NCI-H345 treated with DMSO at 0.1 percent for 48 hours (cell line): ENCODE measurements around the gene RPS8.
"Not testable (repeated sequence)": the region's sequence is repeated elsewhere in the genome, so short reads cannot be mapped to it uniquely, and the experiment has no call there.

Experiments used
- DNase-seq: peaks from one replicate; lab custom pipeline; 2025; ENCODE audit not compliant: unreplicated experiment; lab: John Stamatoyannopoulos, UW

RPS8 gene

GRCh38 chr1:44802306-44803061 lies 27.1 kb downstream of the RPS8 start:
- no peak for DNase-seq

DNA sequence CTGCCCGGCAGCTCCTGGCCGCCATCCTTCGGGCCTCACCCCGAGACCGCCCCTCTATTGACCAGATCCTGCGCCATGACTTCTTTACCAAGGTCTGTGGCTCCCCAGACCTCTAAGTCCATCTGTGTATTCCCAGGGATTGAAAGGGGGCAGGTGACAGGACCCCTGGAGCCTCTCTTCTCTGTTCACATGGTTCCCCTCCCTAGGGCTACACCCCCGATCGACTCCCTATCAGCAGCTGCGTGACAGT lies 27.6 kb downstream of the RPS8 start:
- DNase-seq = no peak

DNA sequence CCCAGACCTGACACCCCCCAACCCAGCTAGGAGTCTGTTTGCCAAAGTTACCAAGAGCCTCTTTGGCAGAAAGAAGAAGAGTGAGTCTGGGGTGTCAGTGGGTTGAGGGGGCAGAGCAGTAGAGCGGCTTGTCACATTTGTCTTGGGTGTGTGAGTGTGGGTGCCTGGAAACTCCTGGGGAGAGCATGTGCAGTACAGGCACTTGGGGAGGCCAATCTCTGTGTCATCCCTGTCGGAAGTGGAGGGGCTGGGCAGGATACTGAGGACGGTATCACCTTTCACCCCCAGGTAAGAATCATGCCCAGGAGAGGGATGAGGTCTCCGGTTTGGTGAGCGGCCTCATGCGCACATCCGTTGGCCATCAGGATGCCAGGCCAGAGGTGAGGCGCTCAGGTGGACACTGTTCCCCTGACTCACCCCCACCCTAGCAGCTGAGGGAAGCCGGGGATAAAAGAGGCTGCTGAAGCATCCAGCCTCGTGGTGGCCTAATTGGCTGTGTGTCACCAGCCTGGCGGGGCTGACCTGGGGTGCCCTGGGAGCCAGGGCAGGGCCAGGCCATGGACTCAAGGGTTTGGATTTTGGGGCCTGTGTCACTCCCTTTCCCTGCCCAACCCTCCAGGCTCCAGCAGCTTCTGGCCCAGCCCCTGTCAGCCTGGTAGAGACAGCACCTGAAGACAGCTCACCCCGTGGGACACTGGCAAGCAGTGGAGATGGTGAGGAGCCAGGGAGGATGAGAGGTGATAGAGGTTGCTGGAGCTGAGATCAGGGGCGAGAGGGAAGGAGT lies 28.2 kb downstream of the RPS8 start:
- no peak for DNase-seq

- no peak for DNase-seq
Measured at GRCh38 chr1:44805311-44806024, 30.1 kb downstream of the RPS8 start.

DNA sequence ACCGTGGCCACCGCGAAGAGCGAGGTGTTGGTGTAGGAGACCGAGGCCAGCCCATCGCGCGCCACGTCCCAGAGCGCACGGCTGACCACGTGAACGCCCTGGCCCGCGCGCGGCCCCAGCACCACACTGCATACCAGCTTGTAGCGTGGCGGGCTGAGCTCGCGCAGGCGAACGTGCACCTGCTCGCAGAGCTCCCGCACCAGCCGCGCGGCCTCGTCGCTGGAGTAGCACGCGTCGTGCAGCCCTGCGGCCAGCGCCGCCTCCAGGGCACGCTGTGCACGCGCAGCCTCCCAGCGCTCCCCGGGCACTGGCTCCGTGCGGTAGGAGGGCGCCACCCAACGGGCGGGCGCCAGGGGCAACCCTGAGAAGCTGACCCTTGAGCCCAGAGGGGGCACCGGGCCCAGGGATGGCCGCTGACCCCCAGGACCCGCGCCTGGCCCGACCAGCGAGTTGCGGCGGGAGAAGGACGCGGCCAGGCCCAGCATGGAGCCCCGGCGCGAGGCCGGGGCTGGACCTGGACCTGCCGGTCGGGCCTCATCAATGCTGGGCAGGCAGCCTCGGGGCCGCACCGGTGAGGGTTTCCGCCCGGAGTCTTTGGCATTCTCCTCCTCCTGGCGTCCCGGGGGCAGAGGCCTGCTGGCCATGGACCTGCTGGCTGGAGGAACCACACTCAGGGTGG lies 30.8 kb downstream of the RPS8 start:
- no peak for DNase-seq

GRCh38 chr1:44806704-44807363 lies 31.5 kb downstream of the RPS8 start, which contains the start of gene DYNLT4:
DYNLT4 (minus strand) TSS chr1:44807351; CDS start chr1:44806668, 683 bp downstream.
- no peak for DNase-seq

GRCh38 chr1:44807364-44808062 lies 32.2 kb downstream of the RPS8 start:
- DNase-seq = no peak

DNA sequence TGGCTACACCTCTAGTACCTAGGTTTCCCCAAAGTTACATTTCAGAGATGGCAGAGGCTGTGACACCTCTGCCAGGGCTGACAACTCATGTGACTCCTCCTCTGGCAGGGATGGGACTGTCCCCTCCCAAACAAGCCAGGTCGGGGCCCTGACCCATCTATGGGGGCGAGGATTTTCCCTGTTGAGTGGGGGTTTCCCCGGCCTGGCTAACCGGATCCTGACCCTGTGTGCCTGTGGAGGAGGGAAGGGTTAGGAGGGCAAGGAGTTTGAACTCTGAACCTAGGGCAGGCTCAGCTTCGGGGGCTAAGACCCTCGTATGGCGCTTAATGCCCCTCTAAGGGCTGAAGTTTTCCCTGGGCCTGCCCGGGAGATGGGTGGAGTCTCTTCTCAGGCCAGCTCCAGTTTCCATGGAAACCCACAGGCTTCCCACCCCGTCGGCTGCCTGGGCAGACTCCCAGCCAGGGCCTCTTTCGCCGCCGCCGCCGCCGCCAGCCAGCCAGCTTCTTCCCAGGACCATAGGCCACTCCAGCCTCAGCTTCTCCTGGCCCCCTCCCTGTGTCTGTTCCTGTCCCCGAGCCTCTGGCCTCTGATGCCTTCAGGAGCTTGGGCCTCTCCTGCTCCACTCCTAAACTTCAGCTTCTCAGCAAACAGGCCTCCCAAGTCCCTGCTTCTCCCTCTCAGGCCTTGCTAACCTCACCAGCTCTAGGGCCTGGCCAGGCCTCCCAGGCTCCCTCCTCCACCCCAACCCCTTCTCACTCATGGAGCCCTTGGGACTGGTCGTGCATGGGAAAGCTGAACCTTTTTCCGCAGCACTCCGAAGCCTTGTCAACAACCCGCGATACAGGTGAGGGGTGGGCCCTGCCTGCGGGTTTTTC lies 33.0 kb downstream of the RPS8 start, which contains the start of gene BTBD19:
Gene BTBD19, plus strand, starts transcription at position 461 of the 875 bp plus-strand sequence. Its CDS starts 298 bp downstream, at position 759.
- no peak for DNase-seq

GRCh38 chr1:44808938-44809917 lies 33.9 kb downstream of the RPS8 start:
- no peak for DNase-seq

DNA sequence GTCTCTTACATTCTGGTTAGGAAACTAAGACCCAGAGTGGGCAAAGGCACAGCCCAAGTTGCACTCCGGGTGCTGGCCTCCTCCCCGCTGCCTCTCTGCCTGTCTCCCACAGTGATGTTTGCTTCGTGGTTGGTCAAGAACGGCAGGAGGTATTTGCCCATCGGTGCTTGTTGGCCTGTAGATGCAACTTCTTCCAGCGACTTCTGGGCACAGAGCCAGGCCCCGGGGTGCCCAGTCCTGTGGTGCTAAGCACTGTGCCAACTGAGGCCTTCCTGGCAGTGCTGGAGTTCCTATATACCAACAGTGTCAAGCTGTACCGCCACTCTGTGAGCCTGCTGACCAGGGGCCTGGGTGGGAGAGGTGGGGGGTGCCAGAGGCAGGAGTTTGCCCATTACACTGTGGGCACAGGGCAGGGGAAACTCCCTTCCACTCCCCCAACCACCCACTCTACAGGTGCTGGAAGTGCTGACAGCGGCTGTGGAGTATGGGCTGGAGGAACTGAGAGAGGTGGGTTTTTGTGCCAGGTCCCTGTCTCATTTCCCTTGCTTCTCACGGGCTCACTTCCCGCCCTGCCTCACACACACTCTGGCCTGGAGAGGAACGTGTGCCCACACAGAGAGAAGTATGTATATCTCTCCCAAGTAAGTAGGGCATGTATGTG lies 34.9 kb downstream of the RPS8 start:
- peak; percentile 26 for DNase-seq

DNA sequence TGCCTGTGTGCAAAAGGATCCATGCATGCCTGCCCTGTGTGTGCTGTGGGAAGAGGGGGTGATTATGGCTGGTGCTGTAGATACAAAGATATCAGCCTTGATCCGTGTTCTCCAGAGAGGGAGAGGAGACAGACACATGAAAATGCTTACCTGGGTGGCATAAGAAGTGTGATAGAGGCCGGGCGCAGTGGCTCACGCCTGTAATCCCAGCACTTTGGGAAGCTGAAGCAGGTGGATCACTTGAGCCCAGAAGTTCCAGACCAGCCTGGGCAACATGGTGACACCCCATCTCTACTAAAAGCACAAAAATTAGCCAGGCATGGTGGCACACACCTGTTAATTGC lies 35.4 kb downstream of the RPS8 start:
- DNase-seq = not testable (repeated sequence)

GRCh38 chr1:44811234-44811633 lies 35.9 kb downstream of the RPS8 start:
- DNase-seq = no peak

GRCh38 chr1:44812822-44813543 lies 37.6 kb downstream of the RPS8 start:
- DNase-seq = no peak

- not testable (repeated sequence) for DNase-seq
Measured at GRCh38 chr1:44815926-44816325, 40.6 kb downstream of the RPS8 start.

DNA sequence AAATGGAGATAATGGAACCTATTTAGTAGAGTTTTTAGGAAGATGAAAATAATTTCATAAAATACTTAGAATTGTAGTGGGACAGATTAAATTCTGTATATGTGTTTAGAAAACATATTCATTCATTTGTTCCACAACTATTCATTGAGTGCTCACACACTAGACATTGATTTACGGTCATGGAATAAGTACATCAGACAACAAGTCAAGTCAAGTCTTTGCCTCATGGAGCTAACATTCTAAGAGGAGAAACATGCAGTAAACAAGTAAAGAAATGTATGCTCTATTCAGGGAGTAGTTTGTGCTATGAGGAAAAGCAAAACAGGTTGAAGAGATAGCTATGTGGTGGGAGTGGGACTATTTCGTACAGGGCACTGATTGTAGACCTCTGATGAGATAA lies 42.0 kb downstream of the RPS8 start:
- DNase-seq = no peak

GRCh38 chr1:44817771-44818495 lies 42.6 kb downstream of the RPS8 start:
- no peak for DNase-seq
